Upper lobe of left lung (tissue), 4 donors: Measurements from ENCODE around the gene CCHCR1.

ENCODE experiments used
- CTCF ChIP-seq, 6 experiments: fragments of 450-650 bp in 4 of 6; fragments of 200-600 bp in 2 of 6; sonication (generic) in 2 of 6; IDR thresholded peaks; one replicate each; pipeline ENCODE4 v1.5.1; 2016 to 2019; ENCODE audit warnings: antibody characterized with exemption in 6 of 6
- EP300 ChIP-seq, 4 donors: sonication (generic); formaldehyde crosslinking; IDR thresholded peaks; one replicate each; pipeline ENCODE4 v1.5.1; 2017; ENCODE audit warnings: antibody characterized with exemption in 4 of 4, control low read depth in 2 of 4
- POLR2A ChIP-seq, 4 donors: fragments of 450-650 bp; IDR thresholded peaks; one replicate each; pipeline ENCODE4 v1.5.1; 2016 to 2017; ENCODE audit warnings: antibody characterized with exemption in 4 of 4, mild to moderate bottlenecking in 2 of 4
- POLR2AphosphoS5 ChIP-seq, 2 donors: sonication (generic); formaldehyde crosslinking; IDR thresholded peaks; one replicate each; pipeline ENCODE4 v1.5.1; 2017; ENCODE audit warnings: antibody characterized with exemption in 2 of 2

DNA sequence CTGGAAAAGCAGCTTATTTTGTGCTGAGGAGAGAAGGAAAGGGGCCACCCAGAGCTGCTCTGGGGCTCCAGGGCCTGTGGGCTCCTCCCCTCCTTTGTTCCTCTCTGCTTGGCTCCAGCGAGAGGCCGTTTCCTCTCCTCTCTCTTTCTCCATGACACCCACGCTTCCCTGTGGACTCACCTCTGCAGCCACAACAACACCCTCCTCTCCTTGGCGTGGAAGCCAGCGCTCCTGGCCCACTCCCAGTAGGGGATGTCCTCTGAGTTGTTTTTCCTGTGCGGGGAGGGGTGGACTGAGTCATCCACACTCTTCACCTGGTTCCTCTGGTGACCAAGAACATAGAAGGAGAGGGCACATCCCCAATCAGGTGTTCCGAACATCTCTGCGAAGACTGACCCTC is 32.4 kb downstream of the CCHCR1 start:
- no peak for TF ChIP-seq POLR2AphosphoS5 (IDR thresholded peaks at IDR 0.05)
- TF ChIP-seq POLR2A (IDR thresholded peaks at IDR 0.05), result no peak
- no peak for TF ChIP-seq CTCF (IDR thresholded peaks at IDR 0.05)
- no peak for TF ChIP-seq EP300 (IDR thresholded peaks at IDR 0.05)
